Immature natural killer cell (primary cell): Measurements from ENCODE around the gene NQO2. TPM values are rescaled to one million over a fixed set of nuclear protein-coding genes. Genes with fewer than 3 reads are reported as not detected.
"Not testable (repeated sequence)": the region's sequence is repeated elsewhere in the genome, so short reads cannot be mapped to it uniquely, and the experiment has no call there.

Experiments used
- DNase-seq, 3 donors: peaks; one replicate each; pipeline ENCODE4 v3.0.0; 2022; ENCODE audit warnings: mixed read lengths in 1 of 3
- H3K27ac Mint-ChIP-seq, 6 donors: one replicate each; pipeline ENCODE4 v1.8.0; 2020; ENCODE audit warnings: mixed read lengths in 6 of 6, mild to moderate bottlenecking in 5 of 6, inconsistent platforms in 4 of 6, moderate library complexity in 3 of 6
- H3K27me3 Mint-ChIP-seq, 3 donors: one replicate each; pipeline ENCODE4 v1.8.0; 2020 to 2021; ENCODE audit warnings: low read depth in 3 of 3, mild to moderate bottlenecking in 3 of 3, mixed read lengths in 3 of 3, moderate library complexity in 3 of 3, inconsistent platforms in 1 of 3
- H3K36me3 Mint-ChIP-seq, 3 donors: one replicate each; pipeline ENCODE4 v1.8.0; 2020; ENCODE audit warnings: mixed read lengths in 3 of 3, inconsistent platforms in 2 of 3, mild to moderate bottlenecking in 2 of 3
- H3K4me1 Mint-ChIP-seq, 2 donors: one replicate each; pipeline ENCODE4 v1.8.0; 2020; ENCODE audit warnings: inconsistent platforms in 2 of 2, mild to moderate bottlenecking in 2 of 2, mixed read lengths in 2 of 2, moderate library complexity in 1 of 2
- H3K4me3 Mint-ChIP-seq, 5 donors: one replicate each; pipeline ENCODE4 v1.8.0; 2020; ENCODE audit warnings: mild to moderate bottlenecking in 5 of 5, mixed read lengths in 5 of 5, inconsistent platforms in 3 of 5, moderate library complexity in 3 of 5
- H3K9me3 Mint-ChIP-seq, 6 donors: one replicate each; pipeline ENCODE4 v1.8.0; 2020; ENCODE audit warnings: mild to moderate bottlenecking in 6 of 6, mixed read lengths in 6 of 6, inconsistent platforms in 4 of 6, moderate library complexity in 3 of 6
- polyA plus RNA-seq, 3 donors: library from polyadenylated mRNA; unstranded; fragments of 300-500 nt; fragmentation: Illumina TruSeq; gene quantifications; one replicate each; pipeline ENCODE4 v1.2.3, GENCODE V29; 2021

NQO2 gene
- polyA plus RNA-seq, 3 donors from 2014 or later, result 55.5 to 74.7 (median 67.9) TPM

- peak overlapping the region; percentile 13 to 78 (median 48) for H3K4me3 Mint-ChIP-seq
Observed at GRCh38 chr6:3054229-3055157, 54.8 kb downstream of the NQO2 start.

GRCh38 chr6:3055158-3055499 is 55.4 kb downstream of the NQO2 start:
- peaks cover 4 to 12% (median 7%) of the 10 kb centered on the region in 3 donors for H3K27me3 Mint-ChIP-seq
- not testable (repeated sequence) for H3K36me3 Mint-ChIP-seq, H3K9me3 Mint-ChIP-seq, DNase-seq
- H3K4me1 Mint-ChIP-seq, result peaks cover 13 to 24% of the 10 kb centered on the region in 2 donors
- peak overlapping the region in 4 of 5 donors; percentile 43 to 77 (median 50) for H3K4me3 Mint-ChIP-seq
- H3K27ac Mint-ChIP-seq, result peak overlapping the region in 2 of 6 donors; percentile 38 to 56

More at GRCh38 chr6:3054229-3055157, 54.8 kb downstream of the NQO2 start:
- Mint-ChIP-seq H3K27me3 (peaks cover 4 to 12% (median 7%) of the 10 kb centered on the region in 3 donors), H3K27ac (peak overlapping the region in 3 of 6 donors; percentile 20 to 56 (median 38)), H3K4me1 (peaks cover 13 to 24% of the 10 kb centered on the region in 2 donors)
- DNase-seq, H3K9me3 Mint-ChIP-seq, H3K36me3 Mint-ChIP-seq: not testable (repeated sequence)

GRCh38 chr6:3057063-3057770 is 57.5 kb downstream of the NQO2 start:
- Mint-ChIP-seq H3K27me3 (peaks cover 4 to 12% (median 7%) of the 10 kb centered on the region in 3 donors), H3K36me3 (no peaks in the 10 kb centered on the region), H3K4me3 (no peak overlapping the region), H3K27ac (peak overlapping the region in 2 of 6 donors; percentile 30 to 38), H3K4me1 (peaks cover 16 to 24% of the 10 kb centered on the region in 2 donors), H3K9me3 (no peaks in the 10 kb centered on the region)
- DNase-seq, result no peak

GRCh38 chr6:3058957-3059356 is 59.3 kb downstream of the NQO2 start:
- H3K9me3 Mint-ChIP-seq, result no peaks in the 10 kb centered on the region
- H3K27me3 Mint-ChIP-seq, result peaks cover 0 to 4% (median 2%) of the 10 kb centered on the region in 3 donors
- no peak for DNase-seq
- H3K4me3 Mint-ChIP-seq, result no peak overlapping the region
- H3K4me1 Mint-ChIP-seq, result peaks cover 6 to 7% of the 10 kb centered on the region in 2 donors
- H3K36me3 Mint-ChIP-seq, result no peaks in the 10 kb centered on the region
- no peak overlapping the region for H3K27ac Mint-ChIP-seq

- Mint-ChIP-seq H3K27me3 (peaks cover 2 to 11% (median 3%) of the 10 kb centered on the region in 3 donors), H3K4me1 (peaks cover 9 to 15% of the 10 kb centered on the region in 2 donors)
- not testable (repeated sequence) for H3K4me3 Mint-ChIP-seq, H3K36me3 Mint-ChIP-seq, H3K9me3 Mint-ChIP-seq, DNase-seq, H3K27ac Mint-ChIP-seq
Observed at GRCh38 chr6:3060092-3060491, 60.4 kb downstream of the NQO2 start.

GRCh38 chr6:3061501-3061941 is 61.8 kb downstream of the NQO2 start:
- no peaks in the 10 kb centered on the region for H3K36me3 Mint-ChIP-seq
- no peak overlapping the region for H3K4me3 Mint-ChIP-seq
- H3K4me1 Mint-ChIP-seq, result peaks cover 17 to 19% of the 10 kb centered on the region in 2 donors
- H3K27me3 Mint-ChIP-seq, result peaks cover 1 to 10% (median 3%) of the 10 kb centered on the region in 3 donors
- DNase-seq, result no peak
- H3K27ac Mint-ChIP-seq, result no peak overlapping the region
- H3K9me3 Mint-ChIP-seq, result no peaks in the 10 kb centered on the region

GRCh38 chr6:3063340-3063732 is 63.6 kb downstream of the NQO2 start:
- peaks cover 31 to 35% of the 10 kb centered on the region in 2 donors for H3K4me1 Mint-ChIP-seq
- peak overlapping the region; percentile 91 to 99 (median 96) for H3K4me3 Mint-ChIP-seq
- not testable (repeated sequence) for DNase-seq, H3K9me3 Mint-ChIP-seq, H3K36me3 Mint-ChIP-seq
- peak overlapping the region; percentile 36 to 87 (median 60) for H3K27ac Mint-ChIP-seq
- H3K27me3 Mint-ChIP-seq, result peaks cover 2 to 15% (median 7%) of the 10 kb centered on the region in 3 donors

GRCh38 chr6:3063733-3064700 is 64.3 kb downstream of the NQO2 start:
- Mint-ChIP-seq H3K9me3 (no peaks in the 10 kb centered on the region), H3K4me3 (peak overlapping the region; percentile 91 to 99 (median 96)), H3K4me1 (peaks cover 31 to 37% of the 10 kb centered on the region in 2 donors), H3K36me3 (no peaks in the 10 kb centered on the region), H3K27ac (peak overlapping the region; percentile 87 to 96 (median 92)), H3K27me3 (peaks cover 5 to 19% (median 9%) of the 10 kb centered on the region in 3 donors)
- peak; percentile 87 to 90 (median 90) for DNase-seq

- Mint-ChIP-seq H3K9me3 (no peaks in the 10 kb centered on the region), H3K4me3 (peak within 1 kb of the TSS; percentile 93 to 98 (median 96)), H3K27me3 (peaks cover 6 to 29% (median 14%) of the 10 kb centered on the region in 3 donors), H3K27ac (peak within 1 kb of the TSS; percentile 93 to 99 (median 98)), H3K4me1 (peaks cover 64% of the 10 kb centered on the region in 2 donors), H3K36me3 (peaks cover 0 to 3% (median 0%) of the 10 kb centered on the region in 3 donors)
- DNase-seq, result peak; percentile 96
Observed at GRCh38 chr6:3068329-3069214, 68.9 kb downstream of the NQO2 start, which contains the start of gene RIPK1. TSS of gene RIPK1 (plus strand) at chr6:3068494. CDS start at chr6:3076824, 8,330 bp downstream.
